Naive thymus-derived CD4-positive, alpha-beta T cell (primary cell): ENCODE data around the gene COBLL1. TPM values are rescaled to one million over a fixed set of nuclear protein-coding genes. Genes with fewer than 3 reads are reported as not detected.

ENCODE experiments used
- ATAC-seq: fragments of 150-1000 bp; cut with Tn5 transposase; 2 replicates; pipeline ENCODE4 v1.10.0; 2021; ENCODE audit warnings: mild to moderate bottlenecking, moderate library complexity
- CTCF ChIA-PET: fragments of 350-600 bp; sonication (Branson Sonifier 250); formaldehyde crosslinking; loops from one replicate; lab custom pipeline; 2021; ENCODE audit warnings: antibody characterized with exemption; lab: Charles Lee
- POLR2A ChIA-PET: fragments of 350-600 bp; sonication (Branson Sonifier 250); formaldehyde crosslinking; loops from one replicate; lab custom pipeline; 2021; ENCODE audit warnings: antibody characterized with exemption, inconsistent platforms; lab: Charles Lee
- DNase-seq, 9 donors: peaks; one replicate each; pipeline versions ENCODE4 v3.0.0 to v3.0.0-alpha.2; 2020 to 2022; ENCODE audit warnings: mixed read lengths in 1 of 9
- H3K27ac ChIP-seq: one replicate; pipeline ENCODE4 v1.7.0; 2013; ENCODE audit warnings: mild to moderate bottlenecking, low read depth, low read length, moderate library complexity
- H3K27me3 ChIP-seq, 2 donors: one replicate each; pipeline ENCODE4 v1.7.0; 2013; ENCODE audit warnings: low read length in 2 of 2, mild to moderate bottlenecking in 2 of 2, moderate library complexity in 2 of 2; ENCODE audit not compliant: control insufficient read depth in 2 of 2, insufficient read depth in 2 of 2
- H3K36me3 ChIP-seq, 3 experiments: 1 replicate in 2 of 3; 2 replicates in 1 of 3; pipeline ENCODE4 v1.7.0; 2013; ENCODE audit warnings: low read length in 3 of 3, mild to moderate bottlenecking in 3 of 3, moderate library complexity in 1 of 3; ENCODE audit not compliant: insufficient read depth in 3 of 3, control insufficient read depth in 2 of 3
- H3K4me1 ChIP-seq, 2 donors: one replicate each; pipeline ENCODE4 v1.7.0; 2013; ENCODE audit warnings: low read length in 2 of 2, mild to moderate bottlenecking in 2 of 2, moderate library complexity in 1 of 2; ENCODE audit not compliant: control insufficient read depth in 2 of 2, insufficient read depth in 2 of 2
- H3K4me3 ChIP-seq: 2 replicates; pipeline ENCODE4 v1.7.0; 2013; ENCODE audit warnings: mild to moderate bottlenecking, low read length
- H3K9me3 ChIP-seq, 3 experiments: 1 replicate in 2 of 3; 2 replicates in 1 of 3; pipeline ENCODE4 v1.7.0; 2013; ENCODE audit warnings: low read length in 3 of 3; ENCODE audit not compliant: control insufficient read depth in 2 of 3
- H3K27ac Mint-ChIP-seq, 9 donors: one replicate each; pipeline ENCODE4 v1.8.0; 2020 to 2022; ENCODE audit warnings: mixed read lengths in 9 of 9, mild to moderate bottlenecking in 8 of 9, moderate library complexity in 5 of 9, inconsistent platforms in 2 of 9
- H3K27me3 Mint-ChIP-seq, 5 donors: one replicate each; pipeline ENCODE4 v1.8.0; 2021 to 2022; ENCODE audit warnings: mixed read lengths in 5 of 5, mild to moderate bottlenecking in 1 of 5
- H3K36me3 Mint-ChIP-seq, 5 donors: one replicate each; pipeline ENCODE4 v1.8.0; 2020 to 2022; ENCODE audit warnings: mixed read lengths in 5 of 5, mild to moderate bottlenecking in 3 of 5, inconsistent platforms in 1 of 5
- H3K4me1 Mint-ChIP-seq, 7 donors: one replicate each; pipeline ENCODE4 v1.8.0; 2020 to 2022; ENCODE audit warnings: mixed read lengths in 7 of 7, mild to moderate bottlenecking in 3 of 7, inconsistent platforms in 1 of 7
- H3K4me3 Mint-ChIP-seq, 10 donors: one replicate each; pipeline ENCODE4 v1.8.0; 2020 to 2022; ENCODE audit warnings: mild to moderate bottlenecking in 10 of 10, mixed read lengths in 10 of 10, moderate library complexity in 6 of 10, inconsistent platforms in 2 of 10
- H3K9me3 Mint-ChIP-seq, 11 donors: one replicate each; pipeline ENCODE4 v1.8.0; 2020 to 2022; ENCODE audit warnings: mixed read lengths in 11 of 11, mild to moderate bottlenecking in 4 of 11, inconsistent platforms in 1 of 11, moderate library complexity in 1 of 11
- intact Hi-C, 2 donors: fragments of 100-400 bp; cut with micrococcal nuclease; formaldehyde crosslinking; loops; one replicate each; pipeline ENCODE4 v1.15.1; 2023
- polyA plus RNA-seq, 2 donors: library from polyadenylated mRNA; unstranded; fragments of 300-500 nt; fragmentation: Illumina TruSeq; gene quantifications; one replicate each; pipeline ENCODE4 v1.2.3, GENCODE V29; 2021
- total RNA-seq, 6 experiments: library from RNA in 5 of 6; stranded (reverse) in 5 of 6; gene quantifications; 1 replicate in 5 of 6; 2 replicates in 1 of 6; pipeline ENCODE4 v1.2.3 and lab custom pipeline; 2021 to 2026

COBLL1 gene
- 1 to 10 TPM in 2 of 5 experiments, under 1 TPM in 2, not detected in 1; 0.27 to 8.0 (median 1.7) TPM for total RNA-seq
- under 1 TPM in 1 of 2 donors, not detected in 1; 0.22 TPM for polyA plus RNA-seq
- not detected for total RNA-seq (lab: John Stamatoyannopoulos, UW)

GRCh38 chr2:164841719-164842623 is at the start of gene COBLL1:
COBLL1 (minus strand) TSS chr2:164841823; CDS start chr2:164841196, 627 bp downstream.
- H3K4me1 ChIP-seq = no peaks in the 10 kb centered on the region
- ATAC-seq (peak; percentile 70), DNase-seq (peak in 6 of 9 donors; percentile 4 to 34 (median 10))
- Mint-ChIP-seq H3K4me3 (peak within 1 kb of the TSS; percentile 58 to 85 (median 76)), H3K9me3 (no peaks in the 10 kb centered on the region), H3K27ac (no peak within 1 kb of the TSS), H3K4me1 (peaks cover 0 to 9% (median 8%) of the 10 kb centered on the region in 7 donors), H3K27me3 (peaks cover 28 to 65% (median 49%) of the 10 kb centered on the region in 5 donors), H3K36me3 (no peaks in the 10 kb centered on the region)
- H3K27ac ChIP-seq = no peak within 1 kb of the TSS
- ChIA-PET POLR2A (no interaction called here), CTCF (no interaction called here)
- intact Hi-C loops = no loop called here
- H3K4me3 ChIP-seq = peak within 1 kb of the TSS; percentile 24
- peaks cover 0 to 8% of the 10 kb centered on the region in 2 donors for H3K27me3 ChIP-seq
- no peaks in the 10 kb centered on the region for H3K9me3 ChIP-seq
- H3K36me3 ChIP-seq = no peaks in the 10 kb centered on the region

- Mint-ChIP-seq H3K9me3 (peaks cover 0 to 5% (median 0%) of the 10 kb centered on the region in 11 donors), H3K4me3 (no peak overlapping the region), H3K27ac (no peak overlapping the region), H3K4me1 (no peaks in the 10 kb centered on the region), H3K27me3 (peaks cover 0 to 5% (median 2%) of the 10 kb centered on the region in 5 donors), H3K36me3 (no peaks in the 10 kb centered on the region)
- Histone ChIP-seq H3K36me3 (no peaks in the 10 kb centered on the region), H3K4me1 (no peaks in the 10 kb centered on the region), H3K27ac (no peak overlapping the region), H3K27me3 (no peaks in the 10 kb centered on the region), H3K4me3 (no peak overlapping the region), H3K9me3 (no peaks in the 10 kb centered on the region)
- CTCF ChIA-PET = no interaction called here
- POLR2A ChIA-PET = no interaction called here
- no peak for ATAC-seq
- DNase-seq = no peak
- intact Hi-C loops = no loop called here
These were observed 48.9 kb upstream of the COBLL1 start for GRCh38 chr2:164890544-164890943.

GRCh38 chr2:164888592-164888991 is 47.0 kb upstream of the COBLL1 start:
- Mint-ChIP-seq H3K27ac (no peak overlapping the region), H3K4me1 (no peaks in the 10 kb centered on the region), H3K4me3 (no peak overlapping the region), H3K36me3 (no peaks in the 10 kb centered on the region), H3K27me3 (peaks cover 0 to 5% (median 2%) of the 10 kb centered on the region in 5 donors), H3K9me3 (peaks cover 0 to 3% (median 0%) of the 10 kb centered on the region in 11 donors)
- Histone ChIP-seq H3K27me3 (no peaks in the 10 kb centered on the region), H3K4me1 (no peaks in the 10 kb centered on the region), H3K9me3 (no peaks in the 10 kb centered on the region), H3K27ac (no peak overlapping the region), H3K4me3 (no peak overlapping the region), H3K36me3 (no peaks in the 10 kb centered on the region)
- CTCF ChIA-PET = no interaction called here
- POLR2A ChIA-PET = no interaction called here
- ATAC-seq = no peak
- DNase-seq = no peak
- intact Hi-C loops = no loop called here

- Histone ChIP-seq H3K27ac (no peak overlapping the region), H3K27me3 (no peaks in the 10 kb centered on the region), H3K36me3 (no peaks in the 10 kb centered on the region), H3K9me3 (no peaks in the 10 kb centered on the region), H3K4me1 (no peaks in the 10 kb centered on the region), H3K4me3 (no peak overlapping the region)
- peaks cover 0 to 2% (median 0%) of the 10 kb centered on the region in 11 donors for H3K9me3 Mint-ChIP-seq
- ChIA-PET CTCF (interaction anchor here (0.6 kb wide), 1 partner anchor 281 kb away, joined by 4 read pairs; no protein-coding TSS in a partner anchor), POLR2A (no interaction called here)
- no peaks in the 10 kb centered on the region for H3K36me3 Mint-ChIP-seq
- H3K27ac Mint-ChIP-seq = no peak overlapping the region
- no peak for ATAC-seq
- no peak for DNase-seq
- H3K27me3 Mint-ChIP-seq = peaks cover 0 to 5% (median 2%) of the 10 kb centered on the region in 5 donors
- intact Hi-C loops = no loop called here
- H3K4me3 Mint-ChIP-seq = no peak overlapping the region
- no peaks in the 10 kb centered on the region for H3K4me1 Mint-ChIP-seq
These were observed 46.0 kb upstream of the COBLL1 start for GRCh38 chr2:164887434-164888144.

GRCh38 chr2:164882276-164882675 is 40.7 kb upstream of the COBLL1 start:
- Mint-ChIP-seq H3K9me3 (peaks cover 0 to 2% (median 0%) of the 10 kb centered on the region in 11 donors), H3K36me3 (no peaks in the 10 kb centered on the region), H3K4me3 (no peak overlapping the region), H3K27me3 (no peaks in the 10 kb centered on the region), H3K27ac (no peak overlapping the region), H3K4me1 (no peaks in the 10 kb centered on the region)
- Histone ChIP-seq H3K4me3 (no peak overlapping the region), H3K27ac (no peak overlapping the region), H3K4me1 (no peaks in the 10 kb centered on the region), H3K27me3 (no peaks in the 10 kb centered on the region), H3K9me3 (no peaks in the 10 kb centered on the region), H3K36me3 (no peaks in the 10 kb centered on the region)
- no peak for DNase-seq
- ChIA-PET CTCF (no interaction called here), POLR2A (no interaction called here)
- intact Hi-C loops = no loop called here
- no peak for ATAC-seq

GRCh38 chr2:164881524-164881923 is 39.9 kb upstream of the COBLL1 start:
- intact Hi-C loops = no loop called here
- H3K27ac ChIP-seq = no peak overlapping the region
- POLR2A ChIA-PET = no interaction called here
- Mint-ChIP-seq H3K9me3 (peaks cover 0 to 2% (median 0%) of the 10 kb centered on the region in 11 donors), H3K27ac (no peak overlapping the region), H3K4me1 (no peaks in the 10 kb centered on the region), H3K4me3 (no peak overlapping the region), H3K27me3 (no peaks in the 10 kb centered on the region), H3K36me3 (no peaks in the 10 kb centered on the region)
- no peak overlapping the region for H3K4me3 ChIP-seq
- no peaks in the 10 kb centered on the region for H3K36me3 ChIP-seq
- no peak for ATAC-seq
- no peaks in the 10 kb centered on the region for H3K9me3 ChIP-seq
- DNase-seq = no peak
- CTCF ChIA-PET = no interaction called here
- no peaks in the 10 kb centered on the region for H3K4me1 ChIP-seq
- H3K27me3 ChIP-seq = no peaks in the 10 kb centered on the region
